HepG2 (cell line): ENCODE measurements around the gene PSMB9. TPM values are rescaled to one million over a fixed set of nuclear protein-coding genes. Genes with fewer than 3 reads are reported as not detected.
A peak's percentile ranks its signal among the peaks of the same experiment; 100 is the strongest.

ENCODE experiments used
- ARNT ChIP-seq: fragments of 450-650 bp; IDR thresholded peaks from 2 replicates; pipeline ENCODE4 v1.6.1; 2017
- EED ChIP-seq: sonication (generic); formaldehyde crosslinking; IDR thresholded peaks from 2 replicates; pipeline ENCODE4 v1.5.0; 2020; ENCODE audit warnings: mild to moderate bottlenecking, missing genetic modification reagents
- EZH2 ChIP-seq: conservative IDR thresholded peaks from 2 replicates; pipeline ENCODE4 v1.6.1; 2012; ENCODE audit warnings: mild to moderate bottlenecking, low read depth, low read length, moderate library complexity
- JARID2 ChIP-seq: sonication (generic); formaldehyde crosslinking; IDR thresholded peaks from 2 replicates; pipeline ENCODE4 v1.8.1; 2023; ENCODE audit warnings: missing genetic modification reagents, inconsistent platforms; ENCODE audit not compliant: insufficient replicate concordance
- JUND ChIP-seq: sonication (generic); formaldehyde crosslinking; IDR thresholded peaks from 2 replicates; pipeline ENCODE4 v1.8.0; 2022; ENCODE audit warnings: mild to moderate bottlenecking, missing genetic modification reagents
- KLF6 ChIP-seq: IDR thresholded peaks from 2 replicates; pipeline ENCODE4 v1.8.0; 2016; ENCODE audit warnings: missing biosample characterization, missing genetic modification reagents
- MAFF ChIP-seq: IDR thresholded peaks from 2 replicates; pipeline ENCODE4 v1.6.1; 2011; ENCODE audit warnings: low read depth, low read length, improper control_type of control experiment
- PHF20 ChIP-seq: sonication (generic); formaldehyde crosslinking; IDR thresholded peaks from 2 replicates; pipeline ENCODE4 v1.5.0; 2020; ENCODE audit warnings: mild to moderate bottlenecking, missing genetic modification reagents
- TRIM24 ChIP-seq: sonication (generic); formaldehyde crosslinking; IDR thresholded peaks from 2 replicates; pipeline ENCODE4 v1.8.0; 2022; ENCODE audit warnings: mild to moderate bottlenecking, missing genetic modification reagents
- ZNF263 ChIP-seq: sonication (generic); formaldehyde crosslinking; IDR thresholded peaks from 2 replicates; pipeline ENCODE4 v1.4.0; 2020; ENCODE audit warnings: missing genetic modification reagents
- ZNF326 ChIP-seq: sonication (generic); formaldehyde crosslinking; IDR thresholded peaks from 2 replicates; pipeline ENCODE4 v1.4.0; 2020; ENCODE audit warnings: missing genetic modification reagents, borderline replicate concordance
- polyA plus RNA-seq, 8 experiments: library from polyadenylated mRNA; depleted of rRNA in 3 of 8; stranded (reverse) in 7 of 8; unstranded in 1 of 8; fragments of >200 nt; fragmentation: Illumina TruSeq in 4 of 8; extraction: Trizol in 4 of 8; gene quantifications; 2 replicates each; pipeline versions ENCODE4 v1.2.1 to v1.2.3, GENCODE V29; 2011 to 2016; ENCODE audit warnings: low read depth in 4 of 8, missing spikeins in 1 of 8, mixed read lengths in 1 of 8; ENCODE audit not compliant: insufficient read depth in 1 of 8
- total RNA-seq, 5 experiments: library from RNA; depleted of rRNA; stranded (reverse); fragments of >200 nt; fragmentation: Illumina TruSeq; extraction: Trizol; gene quantifications; 2 replicates each; pipeline ENCODE4 v1.2.3, GENCODE V29; 2016; ENCODE audit warnings: low read depth in 1 of 5
- TF ChIP-seq, protein P1 (sequence below): sonication (generic); formaldehyde crosslinking; IDR thresholded peaks from 2 replicates; pipeline ENCODE4 v1.5.0; 2020; ENCODE audit warnings: missing genetic modification reagents, mild to moderate bottlenecking, borderline replicate concordance
- TF ChIP-seq, protein P2 (sequence below): sonication (generic); formaldehyde crosslinking; IDR thresholded peaks from 2 replicates; pipeline ENCODE4 v1.8.0; 2022; ENCODE audit warnings: missing genetic modification reagents, low read depth, mild to moderate bottlenecking, borderline replicate concordance
- TF ChIP-seq, protein P3 (sequence below): sonication (generic); formaldehyde crosslinking; IDR thresholded peaks from 2 replicates; pipeline ENCODE4 v1.4.0; 2020; ENCODE audit warnings: missing genetic modification reagents
- TF ChIP-seq, protein P4 (sequence below): sonication (generic); formaldehyde crosslinking; conservative IDR thresholded peaks from 2 replicates; pipeline ENCODE4 v1.4.0; 2020; ENCODE audit warnings: missing genetic modification reagents
- TF ChIP-seq, protein P5 (sequence below): sonication (generic); formaldehyde crosslinking; conservative IDR thresholded peaks from 2 replicates; pipeline ENCODE4 v1.4.0; 2020; ENCODE audit warnings: mild to moderate bottlenecking, missing genetic modification reagents, moderate library complexity
- TF ChIP-seq, protein P6 (sequence below): sonication (generic); formaldehyde crosslinking; IDR thresholded peaks from 2 replicates; pipeline ENCODE4 v1.9.0; 2021; ENCODE audit warnings: missing genetic modification reagents, borderline replicate concordance

The PSMB9 gene
- total and polyA plus RNA-seq, 2 of the 13 experiments (the other 11 are each of a cell fraction or from before 2014, with no cell fraction given): 15.6 to 16.0 TPM

DNA sequence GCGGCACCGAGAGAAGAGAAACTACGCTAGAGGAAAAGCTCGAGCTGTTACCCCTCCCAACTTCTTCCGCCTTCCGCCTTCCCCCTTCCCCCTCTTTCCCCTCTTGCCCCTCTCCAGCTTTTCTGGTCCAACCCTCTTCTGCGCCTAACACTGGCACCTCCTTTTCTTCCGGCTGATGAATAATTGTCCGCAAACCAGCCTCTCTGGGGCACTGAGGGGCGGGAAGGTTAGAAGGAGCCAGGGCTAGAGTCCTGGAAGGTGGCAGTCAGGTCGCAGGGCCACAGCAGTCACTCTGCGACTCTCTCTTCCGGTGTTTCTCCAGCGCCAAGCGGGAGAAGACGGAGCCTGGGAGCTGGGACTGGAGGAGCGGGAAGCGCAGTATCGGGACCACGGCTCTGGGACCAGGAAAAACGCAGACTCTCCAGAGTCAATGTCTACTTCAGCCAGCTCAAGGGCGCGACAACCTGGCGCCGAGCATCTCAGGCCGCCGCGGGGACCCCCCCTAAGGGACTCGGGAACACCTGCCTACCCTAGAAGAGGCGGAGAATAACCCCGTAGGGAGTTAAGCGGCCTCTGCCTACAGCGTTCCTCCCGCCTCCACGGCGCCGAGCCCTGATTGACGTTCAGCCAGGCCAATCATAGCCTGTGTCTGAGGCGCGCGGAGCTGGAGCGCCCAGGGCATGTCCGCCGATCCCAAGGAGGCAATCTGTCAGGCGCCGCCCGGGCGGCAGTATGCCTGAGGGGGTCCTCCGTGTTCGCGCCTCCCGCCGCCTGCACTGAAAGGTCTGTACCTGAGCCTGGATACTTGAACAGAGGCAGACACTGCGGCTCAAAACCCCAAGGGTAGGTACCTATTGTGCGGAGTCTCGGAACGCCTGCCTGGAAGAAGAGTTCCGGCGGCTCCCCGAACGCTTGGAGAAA is 40.4 kb downstream of the PSMB9 start (continued):
- TF ChIP-seq, protein P1, sequence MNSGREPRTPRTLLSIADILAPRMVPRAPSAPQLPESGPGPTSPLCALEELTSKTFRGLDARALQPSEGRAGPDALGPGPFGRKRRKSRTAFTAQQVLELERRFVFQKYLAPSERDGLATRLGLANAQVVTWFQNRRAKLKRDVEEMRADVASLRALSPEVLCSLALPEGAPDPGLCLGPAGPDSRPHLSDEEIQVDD (CRISPR knock-in tag): no peak; the same call in 1 of the 2 replicates
- TF ChIP-seq ZNF326 (no peak), JUND (CRISPR knock-in tag) (no peak), PHF20 (CRISPR knock-in tag) (peak; percentile 83), EZH2 (no peak), ZNF263 (CRISPR knock-in tag) (no peak; the same call in 1 of the 2 replicates), TRIM24 (CRISPR knock-in tag) (no peak), ARNT (no peak), KLF6 (CRISPR knock-in tag) (peak; percentile 82), EED (CRISPR knock-in tag) (peak; percentile 64; the same call in 1 of the 2 replicates), MAFF (no peak), JARID2 (CRISPR knock-in tag) (peak; percentile 78)
- TF ChIP-seq, protein P2, sequence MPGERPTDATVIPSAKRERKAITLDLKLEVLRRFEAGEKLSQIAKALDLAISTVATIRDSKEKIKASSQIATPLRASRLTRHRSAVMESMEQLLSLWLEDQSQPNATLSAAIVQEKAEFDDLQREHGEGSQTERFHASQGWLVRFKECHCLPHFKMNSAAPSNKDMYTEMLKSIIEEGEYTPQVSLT (CRISPR knock-in tag): no peak
- TF ChIP-seq, protein P3, sequence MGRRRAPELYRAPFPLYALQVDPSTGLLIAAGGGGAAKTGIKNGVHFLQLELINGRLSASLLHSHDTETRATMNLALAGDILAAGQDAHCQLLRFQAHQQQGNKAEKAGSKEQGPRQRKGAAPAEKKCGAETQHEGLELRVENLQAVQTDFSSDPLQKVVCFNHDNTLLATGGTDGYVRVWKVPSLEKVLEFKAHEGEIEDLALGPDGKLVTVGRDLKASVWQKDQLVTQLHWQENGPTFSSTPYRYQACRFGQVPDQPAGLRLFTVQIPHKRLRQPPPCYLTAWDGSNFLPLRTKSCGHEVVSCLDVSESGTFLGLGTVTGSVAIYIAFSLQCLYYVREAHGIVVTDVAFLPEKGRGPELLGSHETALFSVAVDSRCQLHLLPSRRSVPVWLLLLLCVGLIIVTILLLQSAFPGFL (CRISPR knock-in tag): no peak
- TF ChIP-seq, protein P4, sequence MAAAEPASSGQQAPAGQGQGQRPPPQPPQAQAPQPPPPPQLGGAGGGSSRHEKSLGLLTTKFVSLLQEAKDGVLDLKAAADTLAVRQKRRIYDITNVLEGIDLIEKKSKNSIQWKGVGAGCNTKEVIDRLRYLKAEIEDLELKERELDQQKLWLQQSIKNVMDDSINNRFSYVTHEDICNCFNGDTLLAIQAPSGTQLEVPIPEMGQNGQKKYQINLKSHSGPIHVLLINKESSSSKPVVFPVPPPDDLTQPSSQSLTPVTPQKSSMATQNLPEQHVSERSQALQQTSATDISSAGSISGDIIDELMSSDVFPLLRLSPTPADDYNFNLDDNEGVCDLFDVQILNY (CRISPR knock-in tag): peak; percentile 80
- TF ChIP-seq, protein P5, sequence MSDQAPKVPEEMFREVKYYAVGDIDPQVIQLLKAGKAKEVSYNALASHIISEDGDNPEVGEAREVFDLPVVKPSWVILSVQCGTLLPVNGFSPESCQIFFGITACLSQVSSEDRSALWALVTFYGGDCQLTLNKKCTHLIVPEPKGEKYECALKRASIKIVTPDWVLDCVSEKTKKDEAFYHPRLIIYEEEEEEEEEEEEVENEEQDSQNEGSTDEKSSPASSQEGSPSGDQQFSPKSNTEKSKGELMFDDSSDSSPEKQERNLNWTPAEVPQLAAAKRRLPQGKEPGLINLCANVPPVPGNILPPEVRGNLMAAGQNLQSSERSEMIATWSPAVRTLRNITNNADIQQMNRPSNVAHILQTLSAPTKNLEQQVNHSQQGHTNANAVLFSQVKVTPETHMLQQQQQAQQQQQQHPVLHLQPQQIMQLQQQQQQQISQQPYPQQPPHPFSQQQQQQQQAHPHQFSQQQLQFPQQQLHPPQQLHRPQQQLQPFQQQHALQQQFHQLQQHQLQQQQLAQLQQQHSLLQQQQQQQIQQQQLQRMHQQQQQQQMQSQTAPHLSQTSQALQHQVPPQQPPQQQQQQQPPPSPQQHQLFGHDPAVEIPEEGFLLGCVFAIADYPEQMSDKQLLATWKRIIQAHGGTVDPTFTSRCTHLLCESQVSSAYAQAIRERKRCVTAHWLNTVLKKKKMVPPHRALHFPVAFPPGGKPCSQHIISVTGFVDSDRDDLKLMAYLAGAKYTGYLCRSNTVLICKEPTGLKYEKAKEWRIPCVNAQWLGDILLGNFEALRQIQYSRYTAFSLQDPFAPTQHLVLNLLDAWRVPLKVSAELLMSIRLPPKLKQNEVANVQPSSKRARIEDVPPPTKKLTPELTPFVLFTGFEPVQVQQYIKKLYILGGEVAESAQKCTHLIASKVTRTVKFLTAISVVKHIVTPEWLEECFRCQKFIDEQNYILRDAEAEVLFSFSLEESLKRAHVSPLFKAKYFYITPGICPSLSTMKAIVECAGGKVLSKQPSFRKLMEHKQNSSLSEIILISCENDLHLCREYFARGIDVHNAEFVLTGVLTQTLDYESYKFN (CRISPR knock-in tag): peak; percentile 30; the same call in 1 of the 2 replicates
- TF ChIP-seq, protein P6, sequence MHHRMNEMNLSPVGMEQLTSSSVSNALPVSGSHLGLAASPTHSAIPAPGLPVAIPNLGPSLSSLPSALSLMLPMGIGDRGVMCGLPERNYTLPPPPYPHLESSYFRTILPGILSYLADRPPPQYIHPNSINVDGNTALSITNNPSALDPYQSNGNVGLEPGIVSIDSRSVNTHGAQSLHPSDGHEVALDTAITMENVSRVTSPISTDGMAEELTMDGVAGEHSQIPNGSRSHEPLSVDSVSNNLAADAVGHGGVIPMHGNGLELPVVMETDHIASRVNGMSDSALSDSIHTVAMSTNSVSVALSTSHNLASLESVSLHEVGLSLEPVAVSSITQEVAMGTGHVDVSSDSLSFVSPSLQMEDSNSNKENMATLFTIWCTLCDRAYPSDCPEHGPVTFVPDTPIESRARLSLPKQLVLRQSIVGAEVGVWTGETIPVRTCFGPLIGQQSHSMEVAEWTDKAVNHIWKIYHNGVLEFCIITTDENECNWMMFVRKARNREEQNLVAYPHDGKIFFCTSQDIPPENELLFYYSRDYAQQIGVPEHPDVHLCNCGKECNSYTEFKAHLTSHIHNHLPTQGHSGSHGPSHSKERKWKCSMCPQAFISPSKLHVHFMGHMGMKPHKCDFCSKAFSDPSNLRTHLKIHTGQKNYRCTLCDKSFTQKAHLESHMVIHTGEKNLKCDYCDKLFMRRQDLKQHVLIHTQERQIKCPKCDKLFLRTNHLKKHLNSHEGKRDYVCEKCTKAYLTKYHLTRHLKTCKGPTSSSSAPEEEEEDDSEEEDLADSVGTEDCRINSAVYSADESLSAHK (CRISPR knock-in tag): no peak
